GM23338 (cell line): Measurements from ENCODE around the gene GBX1. TPM values are rescaled to one million over a fixed set of nuclear protein-coding genes. Genes with fewer than 3 reads are reported as not detected.
A peak's percentile ranks its signal among the peaks of the same experiment; 100 is the strongest.

ENCODE experiments used
- ATAC-seq: fragments of 200-7000 bp; cut with Tn5 transposase; 3 replicates; pipeline ENCODE4 v1.9.1; 2020
- DNase-seq: peaks from one replicate; pipeline ENCODE4 v3.0.0-alpha.2; 2015; ENCODE audit warnings: low spot score
- H2AFZ ChIP-seq: fragments of 200-600 bp; sonication (generic); 2 replicates; pipeline ENCODE4 v1.8.0; 2016; ENCODE audit warnings: antibody characterized with exemption, mild to moderate bottlenecking, moderate library complexity
- H3F3A ChIP-seq: fragments of 200-600 bp; sonication (generic); replicated peaks from 2 replicates; pipeline ENCODE4 v1.8.0; 2017; ENCODE audit warnings: antibody characterized with exemption, mixed run types, low read depth
- H3K27ac ChIP-seq: fragments of 200-600 bp; sonication (generic); 2 replicates; pipeline ENCODE4 v1.6.1; 2016; ENCODE audit warnings: low read depth
- H3K27me3 ChIP-seq: fragments of 200-600 bp; sonication (generic); 2 replicates; pipeline ENCODE4 v1.8.0; 2016; ENCODE audit warnings: mild to moderate bottlenecking, mixed run types, moderate library complexity; ENCODE audit not compliant: insufficient read depth
- H3K36me3 ChIP-seq: fragments of 200-600 bp; sonication (generic); 2 replicates; pipeline ENCODE4 v1.8.0; 2016; ENCODE audit warnings: mild to moderate bottlenecking; ENCODE audit not compliant: insufficient read depth
- H3K4me1 ChIP-seq: fragments of 200-600 bp; sonication (generic); 2 replicates; pipeline ENCODE4 v1.8.0; 2016; ENCODE audit warnings: mild to moderate bottlenecking, moderate library complexity; ENCODE audit not compliant: insufficient read depth
- H3K4me2 ChIP-seq: fragments of 200-600 bp; sonication (generic); 2 replicates; pipeline ENCODE4 v1.7.1; 2017; ENCODE audit warnings: mixed run types
- H3K4me3 ChIP-seq: fragments of 200-600 bp; sonication (generic); 2 replicates; pipeline ENCODE4 v1.6.1; 2016; ENCODE audit warnings: mixed run types
- H3K79me2 ChIP-seq: fragments of 200-600 bp; sonication (generic); replicated peaks from 2 replicates; pipeline ENCODE4 v1.8.0; 2017; ENCODE audit warnings: mild to moderate bottlenecking; ENCODE audit not compliant: insufficient read depth
- H3K9me2 ChIP-seq: fragments of 200-600 bp; sonication (generic); 2 replicates; pipeline ENCODE4 v1.8.0; 2017; ENCODE audit not compliant: insufficient read depth
- H4K20me1 ChIP-seq: fragments of 200-600 bp; sonication (generic); replicated peaks from 2 replicates; pipeline ENCODE4 v1.8.0; 2017; ENCODE audit warnings: mild to moderate bottlenecking; ENCODE audit not compliant: insufficient read depth
- H3K27ac Mint-ChIP-seq: 2 replicates; pipeline ENCODE4 v1.8.0; 2020; ENCODE audit warnings: inconsistent platforms, mild to moderate bottlenecking, moderate library complexity, mixed read lengths
- H3K27me3 Mint-ChIP-seq: 3 replicates; pipeline ENCODE4 v1.8.0; 2022; ENCODE audit warnings: low read depth, mild to moderate bottlenecking, moderate library complexity, mixed read lengths, inconsistent platforms; ENCODE audit not compliant: insufficient read depth, poor library complexity
- H3K36me3 Mint-ChIP-seq: 3 replicates; pipeline ENCODE4 v1.8.0; 2021; ENCODE audit warnings: low read depth, mild to moderate bottlenecking, inconsistent platforms, moderate library complexity, mixed read lengths
- H3K4me1 Mint-ChIP-seq: 3 replicates; pipeline ENCODE4 v1.8.0; 2020; ENCODE audit warnings: mild to moderate bottlenecking, inconsistent platforms, mixed read lengths
- H3K4me3 Mint-ChIP-seq: 3 replicates; pipeline ENCODE4 v1.8.0; 2021; ENCODE audit warnings: moderate library complexity, mild to moderate bottlenecking, inconsistent platforms, mixed read lengths
- H3K9me3 Mint-ChIP-seq: 3 replicates; pipeline ENCODE4 v1.8.0; 2020; ENCODE audit warnings: moderate library complexity, mild to moderate bottlenecking, inconsistent platforms, mixed read lengths
- CTCF ChIP-seq, 2 experiments: fragments of 200-600 bp in 1 of 2; sonication (generic) in 1 of 2; conservative IDR thresholded peaks; 2 replicates each; pipeline versions ENCODE4 v1.5.1 to v1.6.1; 2016 to 2017; ENCODE audit warnings: antibody characterized with exemption in 2 of 2, low read depth in 2 of 2, mild to moderate bottlenecking in 2 of 2, moderate library complexity in 1 of 2
- NANOG ChIP-seq: IDR thresholded peaks from 2 replicates; pipeline ENCODE4 v1.6.1; 2016; ENCODE audit warnings: antibody characterized with exemption, borderline replicate concordance
- REST ChIP-seq: IDR thresholded peaks from one replicate; pipeline ENCODE4 v1.6.1; 2018; ENCODE audit warnings: antibody characterized with exemption; ENCODE audit not compliant: unreplicated experiment
- STAT1 ChIP-seq: IDR thresholded peaks from one replicate; pipeline ENCODE4 v1.6.1; 2016; ENCODE audit warnings: antibody characterized with exemption; ENCODE audit not compliant: unreplicated experiment
- ZNF462 ChIP-seq: fragments of 250-450 bp; sonication (Bioruptor Pico); IDR thresholded peaks from 2 replicates; pipeline ENCODE4 v1.5.0; 2020; ENCODE audit warnings: mild to moderate bottlenecking, moderate library complexity
- polyA plus RNA-seq: library from polyadenylated mRNA; unstranded; fragments of >200 nt; fragmentation: Nextera tagmentation; extraction: Ambion mirVana; gene quantifications from 2 replicates; pipeline ENCODE4 v1.2.1, GENCODE V29; 2016
- total RNA-seq: library from RNA; depleted of rRNA; stranded (reverse); fragments of >200 nt; shearing (Covaris generic); gene quantifications from 2 replicates; pipeline ENCODE4 v1.2.3, GENCODE V29; 2014

GBX1 gene
- total and polyA plus RNA-seq, 2 experiments from 2014 or later: 0.24 TPM; not detected in 1

GRCh38 chr7:151152643-151153513 is 14.6 kb downstream of the GBX1 start:
- peak; percentile 56 for ATAC-seq
- H3K27ac ChIP-seq: no peak overlapping the region
- no peak overlapping the region for H3K27ac Mint-ChIP-seq

GRCh38 chr7:151150388-151150787 is 17.1 kb downstream of the GBX1 start:
- Histone ChIP-seq H3K9me2 (no peaks in the 10 kb centered on the region), H3K36me3 (no peaks in the 10 kb centered on the region), H3F3A (no peaks in the 10 kb centered on the region), H3K79me2 (no peaks in the 10 kb centered on the region), H3K27ac (no peak overlapping the region), H2AFZ (no peak overlapping the region), H3K27me3 (peaks cover 3% of the 10 kb centered on the region; the same call in 1 of the 2 replicates), H3K4me1 (no peaks in the 10 kb centered on the region; the same call in 1 of the 2 replicates), H4K20me1 (no peaks in the 10 kb centered on the region), H3K4me2 (no peak overlapping the region), H3K4me3 (no peak overlapping the region)
- H3K4me1 Mint-ChIP-seq: peaks cover 23% of the 10 kb centered on the region
- H3K4me3 Mint-ChIP-seq: no peak overlapping the region
- H3K27me3 Mint-ChIP-seq: peaks cover 9% of the 10 kb centered on the region
- no peak overlapping the region for H3K27ac Mint-ChIP-seq
- DNase-seq (no peak), ATAC-seq (no peak)
- H3K9me3 Mint-ChIP-seq: no peaks in the 10 kb centered on the region
- no peaks in the 10 kb centered on the region for H3K36me3 Mint-ChIP-seq
- TF ChIP-seq NANOG (no peak), ZNF462 (CRISPR knock-in tag) (no peak), REST (no peak), STAT1 (no peak)

More at GRCh38 chr7:151152643-151153513, 14.6 kb downstream of the GBX1 start:
- TF ChIP-seq STAT1 (no peak), CTCF (conservative IDR thresholded peaks at IDR 0.05; ENCODE audit: low read depth in 2 of 2) (peak in 1 of 2 experiments; percentile 20; a peak in 2 of 4 replicates)
- no peak for DNase-seq
- H3K4me1 Mint-ChIP-seq: peaks cover 20% of the 10 kb centered on the region
- no peaks in the 10 kb centered on the region for H3F3A ChIP-seq
- no peaks in the 10 kb centered on the region for H3K79me2 ChIP-seq
- H3K36me3 Mint-ChIP-seq: no peaks in the 10 kb centered on the region
- no peaks in the 10 kb centered on the region for H4K20me1 ChIP-seq
- H3K4me3 ChIP-seq: no peak overlapping the region
- H3K9me2 ChIP-seq: no peaks in the 10 kb centered on the region
- no peaks in the 10 kb centered on the region; the same call in 1 of the 2 replicates for H3K4me1 ChIP-seq
- no peak overlapping the region for H3K4me2 ChIP-seq
- H3K4me3 Mint-ChIP-seq: no peak overlapping the region
- H3K36me3 ChIP-seq: no peaks in the 10 kb centered on the region
- H3K27me3 ChIP-seq: peaks cover 3% of the 10 kb centered on the region; the same call in 1 of the 2 replicates
- no peak overlapping the region for H2AFZ ChIP-seq
- H3K27me3 Mint-ChIP-seq: peaks cover 3% of the 10 kb centered on the region
- no peaks in the 10 kb centered on the region for H3K9me3 Mint-ChIP-seq
